Measurements from ENCODE around the gene NODAL. TPM values are rescaled to one million over a fixed set of nuclear protein-coding genes. Genes with fewer than 3 reads are reported as not detected.

The NODAL gene
- total RNA-seq, 1 experiment from 2014 or later = 57.0 TPM

DNA sequence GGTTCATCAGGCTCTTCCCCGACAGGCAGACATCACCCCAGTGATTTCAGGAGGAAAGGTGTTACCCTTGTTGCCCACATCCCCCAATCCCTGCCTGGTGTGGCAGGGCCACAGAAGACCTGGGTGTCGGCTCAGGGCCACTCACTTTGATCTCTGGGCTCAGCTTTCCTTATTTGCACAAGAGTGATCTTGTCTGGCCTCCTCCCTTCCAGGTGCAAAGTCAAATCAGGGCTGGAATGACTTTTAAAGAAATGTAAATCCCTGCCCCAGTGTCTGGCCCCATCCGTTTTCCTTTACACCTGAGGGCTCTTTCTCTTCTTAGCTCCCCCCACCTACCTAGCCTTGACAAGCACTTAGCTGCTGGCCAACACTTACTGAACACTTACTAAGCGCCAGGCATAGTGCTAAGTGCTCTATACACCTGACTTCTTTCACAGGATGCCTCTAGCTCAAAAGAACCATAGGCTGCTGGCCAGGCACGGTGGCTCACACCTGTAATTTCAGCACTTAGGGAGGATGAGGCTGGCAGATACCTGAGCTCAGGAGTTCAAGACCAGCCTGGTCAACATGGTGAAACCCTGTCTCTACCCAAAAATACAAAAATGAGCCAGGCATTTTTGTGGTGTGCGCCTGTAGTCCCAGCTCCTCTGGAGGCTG lies 979 bp upstream of the NODAL start (continued):
- TF ChIP-seq ZNF121 (CRISPR knock-in tag; IDR thresholded peaks at IDR 0.05) (peak; percentile 85), RORB (CRISPR knock-in tag; IDR thresholded peaks at IDR 0.05) (no peak), SMAD3 (CRISPR knock-in tag; IDR thresholded peaks at IDR 0.05; ENCODE audit: borderline replicate concordance) (no peak), ETV6 (CRISPR knock-in tag; IDR thresholded peaks at IDR 0.05) (no peak), HMGXB4 (CRISPR knock-in tag; IDR thresholded peaks at IDR 0.05) (no peak), SOX15 (CRISPR knock-in tag; IDR thresholded peaks at IDR 0.05) (no peak), NR3C1 (CRISPR knock-in tag; conservative IDR thresholded peaks at IDR 0.05; ENCODE audit: low read depth) (no peak), ZNF512 (CRISPR knock-in tag; IDR thresholded peaks at IDR 0.05; ENCODE audit: borderline replicate concordance) (no peak), PRRX2 (CRISPR knock-in tag; IDR thresholded peaks at IDR 0.05) (no peak), ZBTB21 (CRISPR knock-in tag; IDR thresholded peaks at IDR 0.05; ENCODE audit: borderline replicate concordance) (no peak), ZNF532 (CRISPR knock-in tag; IDR thresholded peaks at IDR 0.05; ENCODE audit: borderline replicate concordance) (no peak), ATF6 (CRISPR knock-in tag; IDR thresholded peaks at IDR 0.05) (no peak)
- TF ChIP-seq, protein P1, sequence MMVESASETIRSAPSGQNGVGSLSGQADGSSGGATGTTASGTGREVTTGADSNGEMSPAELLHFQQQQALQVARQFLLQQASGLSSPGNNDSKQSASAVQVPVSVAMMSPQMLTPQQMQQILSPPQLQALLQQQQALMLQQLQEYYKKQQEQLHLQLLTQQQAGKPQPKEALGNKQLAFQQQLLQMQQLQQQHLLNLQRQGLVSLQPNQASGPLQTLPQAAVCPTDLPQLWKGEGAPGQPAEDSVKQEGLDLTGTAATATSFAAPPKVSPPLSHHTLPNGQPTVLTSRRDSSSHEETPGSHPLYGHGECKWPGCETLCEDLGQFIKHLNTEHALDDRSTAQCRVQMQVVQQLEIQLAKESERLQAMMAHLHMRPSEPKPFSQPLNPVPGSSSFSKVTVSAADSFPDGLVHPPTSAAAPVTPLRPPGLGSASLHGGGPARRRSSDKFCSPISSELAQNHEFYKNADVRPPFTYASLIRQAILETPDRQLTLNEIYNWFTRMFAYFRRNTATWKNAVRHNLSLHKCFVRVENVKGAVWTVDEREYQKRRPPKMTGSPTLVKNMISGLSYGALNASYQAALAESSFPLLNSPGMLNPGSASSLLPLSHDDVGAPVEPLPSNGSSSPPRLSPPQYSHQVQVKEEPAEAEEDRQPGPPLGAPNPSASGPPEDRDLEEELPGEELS (CRISPR knock-in tag; IDR thresholded peaks at IDR 0.05) = no peak
- TF ChIP-seq, protein P2, sequence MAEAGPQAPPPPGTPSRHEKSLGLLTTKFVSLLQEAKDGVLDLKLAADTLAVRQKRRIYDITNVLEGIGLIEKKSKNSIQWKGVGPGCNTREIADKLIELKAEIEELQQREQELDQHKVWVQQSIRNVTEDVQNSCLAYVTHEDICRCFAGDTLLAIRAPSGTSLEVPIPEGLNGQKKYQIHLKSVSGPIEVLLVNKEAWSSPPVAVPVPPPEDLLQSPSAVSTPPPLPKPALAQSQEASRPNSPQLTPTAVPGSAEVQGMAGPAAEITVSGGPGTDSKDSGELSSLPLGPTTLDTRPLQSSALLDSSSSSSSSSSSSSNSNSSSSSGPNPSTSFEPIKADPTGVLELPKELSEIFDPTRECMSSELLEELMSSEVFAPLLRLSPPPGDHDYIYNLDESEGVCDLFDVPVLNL (CRISPR knock-in tag; IDR thresholded peaks at IDR 0.05; ENCODE audit: borderline replicate concordance, low read depth) = no peak
- TF ChIP-seq, protein P3, sequence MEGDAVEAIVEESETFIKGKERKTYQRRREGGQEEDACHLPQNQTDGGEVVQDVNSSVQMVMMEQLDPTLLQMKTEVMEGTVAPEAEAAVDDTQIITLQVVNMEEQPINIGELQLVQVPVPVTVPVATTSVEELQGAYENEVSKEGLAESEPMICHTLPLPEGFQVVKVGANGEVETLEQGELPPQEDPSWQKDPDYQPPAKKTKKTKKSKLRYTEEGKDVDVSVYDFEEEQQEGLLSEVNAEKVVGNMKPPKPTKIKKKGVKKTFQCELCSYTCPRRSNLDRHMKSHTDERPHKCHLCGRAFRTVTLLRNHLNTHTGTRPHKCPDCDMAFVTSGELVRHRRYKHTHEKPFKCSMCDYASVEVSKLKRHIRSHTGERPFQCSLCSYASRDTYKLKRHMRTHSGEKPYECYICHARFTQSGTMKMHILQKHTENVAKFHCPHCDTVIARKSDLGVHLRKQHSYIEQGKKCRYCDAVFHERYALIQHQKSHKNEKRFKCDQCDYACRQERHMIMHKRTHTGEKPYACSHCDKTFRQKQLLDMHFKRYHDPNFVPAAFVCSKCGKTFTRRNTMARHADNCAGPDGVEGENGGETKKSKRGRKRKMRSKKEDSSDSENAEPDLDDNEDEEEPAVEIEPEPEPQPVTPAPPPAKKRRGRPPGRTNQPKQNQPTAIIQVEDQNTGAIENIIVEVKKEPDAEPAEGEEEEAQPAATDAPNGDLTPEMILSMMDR (IDR thresholded peaks at IDR 0.05) = no peak
- TF ChIP-seq, protein P4, sequence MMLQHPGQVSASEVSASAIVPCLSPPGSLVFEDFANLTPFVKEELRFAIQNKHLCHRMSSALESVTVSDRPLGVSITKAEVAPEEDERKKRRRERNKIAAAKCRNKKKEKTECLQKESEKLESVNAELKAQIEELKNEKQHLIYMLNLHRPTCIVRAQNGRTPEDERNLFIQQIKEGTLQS (CRISPR knock-in tag; conservative IDR thresholded peaks at IDR 0.05) = no peak
- TF ChIP-seq, protein P5, sequence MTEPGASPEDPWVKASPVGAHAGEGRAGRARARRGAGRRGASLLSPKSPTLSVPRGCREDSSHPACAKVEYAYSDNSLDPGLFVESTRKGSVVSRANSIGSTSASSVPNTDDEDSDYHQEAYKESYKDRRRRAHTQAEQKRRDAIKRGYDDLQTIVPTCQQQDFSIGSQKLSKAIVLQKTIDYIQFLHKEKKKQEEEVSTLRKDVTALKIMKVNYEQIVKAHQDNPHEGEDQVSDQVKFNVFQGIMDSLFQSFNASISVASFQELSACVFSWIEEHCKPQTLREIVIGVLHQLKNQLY (CRISPR knock-in tag; IDR thresholded peaks at IDR 0.05) = no peak
- TF ChIP-seq, protein P6, sequence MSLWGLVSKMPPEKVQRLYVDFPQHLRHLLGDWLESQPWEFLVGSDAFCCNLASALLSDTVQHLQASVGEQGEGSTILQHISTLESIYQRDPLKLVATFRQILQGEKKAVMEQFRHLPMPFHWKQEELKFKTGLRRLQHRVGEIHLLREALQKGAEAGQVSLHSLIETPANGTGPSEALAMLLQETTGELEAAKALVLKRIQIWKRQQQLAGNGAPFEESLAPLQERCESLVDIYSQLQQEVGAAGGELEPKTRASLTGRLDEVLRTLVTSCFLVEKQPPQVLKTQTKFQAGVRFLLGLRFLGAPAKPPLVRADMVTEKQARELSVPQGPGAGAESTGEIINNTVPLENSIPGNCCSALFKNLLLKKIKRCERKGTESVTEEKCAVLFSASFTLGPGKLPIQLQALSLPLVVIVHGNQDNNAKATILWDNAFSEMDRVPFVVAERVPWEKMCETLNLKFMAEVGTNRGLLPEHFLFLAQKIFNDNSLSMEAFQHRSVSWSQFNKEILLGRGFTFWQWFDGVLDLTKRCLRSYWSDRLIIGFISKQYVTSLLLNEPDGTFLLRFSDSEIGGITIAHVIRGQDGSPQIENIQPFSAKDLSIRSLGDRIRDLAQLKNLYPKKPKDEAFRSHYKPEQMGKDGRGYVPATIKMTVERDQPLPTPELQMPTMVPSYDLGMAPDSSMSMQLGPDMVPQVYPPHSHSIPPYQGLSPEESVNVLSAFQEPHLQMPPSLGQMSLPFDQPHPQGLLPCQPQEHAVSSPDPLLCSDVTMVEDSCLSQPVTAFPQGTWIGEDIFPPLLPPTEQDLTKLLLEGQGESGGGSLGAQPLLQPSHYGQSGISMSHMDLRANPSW (CRISPR knock-in tag; conservative IDR thresholded peaks at IDR 0.05; ENCODE audit: low read depth) = no peak

All from WTC11 (cell line).